IMR-90 (cell line): ENCODE results near the gene PIK3R5. TPM values are rescaled to one million over a fixed set of nuclear protein-coding genes. Genes with fewer than 3 reads are reported as not detected.

Experiments used
- ATAC-seq: fragments of 200-7000 bp; cut with Tn5 transposase; 2 replicates; pipeline ENCODE4 v1.9.1; 2020; ENCODE audit warnings: low read depth, mild to moderate bottlenecking, moderate library complexity
- BruUV-seq: library from RNA; stranded (reverse); fragments of 400-500 nt; replicated peaks from 2 replicates; lab custom pipeline; 2021; lab: Mats Ljungman, UMichigan
- CTCF ChIA-PET: fragments of 300-600 bp; formaldehyde crosslinking; extraction: SDS; loops from one replicate; lab custom pipeline; 2021; ENCODE audit warnings: antibody characterized with exemption; lab: Yijun Ruan, JAX
- POLR2A ChIA-PET: fragments of 300-600 bp; sonication (Branson Sonifier 250); formaldehyde crosslinking; loops from one replicate; lab custom pipeline; 2022; ENCODE audit warnings: antibody characterized with exemption; ENCODE audit not compliant: unreplicated experiment; lab: Charles Lee
- DNase-seq: peaks from one replicate; pipeline ENCODE4 v3.0.0; 2013
- H2AFZ ChIP-seq: replicated peaks from 2 replicates; pipeline ENCODE3; 2013; ENCODE audit warnings: low read length, mild to moderate bottlenecking; ENCODE audit not compliant: poor library complexity
- H2AK5ac ChIP-seq: 2 replicates; pipeline ENCODE4 v1.6.1; 2013; ENCODE audit warnings: low read depth, low read length, inconsistent platforms
- H2AK9ac ChIP-seq: replicated peaks from 2 replicates; pipeline ENCODE3; 2013; ENCODE audit warnings: mild to moderate bottlenecking, low read depth, low read length, moderate library complexity; ENCODE audit not compliant: poor library complexity
- H2BK120ac ChIP-seq: 2 replicates; pipeline ENCODE4 v1.6.1; 2013; ENCODE audit warnings: low read depth, low read length, inconsistent platforms
- H2BK15ac ChIP-seq: 3 replicates; pipeline ENCODE4 v1.6.1; 2013; ENCODE audit warnings: low read depth, low read length, inconsistent platforms
- H2BK20ac ChIP-seq: 2 replicates; pipeline ENCODE4 v1.6.1; 2013; ENCODE audit warnings: low read depth, mild to moderate bottlenecking, inconsistent platforms, low read length, moderate library complexity
- H2BK5ac ChIP-seq: 2 replicates; pipeline ENCODE4 v1.6.1; 2013; ENCODE audit warnings: mild to moderate bottlenecking, low read depth, low read length, inconsistent platforms; ENCODE audit not compliant: poor library complexity, severe bottlenecking
- H3K14ac ChIP-seq: replicated peaks from 2 replicates; pipeline ENCODE4 v1.6.1; 2013; ENCODE audit warnings: low read depth, low read length, inconsistent platforms
- H3K18ac ChIP-seq: 2 replicates; pipeline ENCODE4 v1.6.1; 2013; ENCODE audit warnings: low read depth, low read length, control low read depth
- H3K23ac ChIP-seq: 2 replicates; pipeline ENCODE4 v1.6.1; 2013; ENCODE audit warnings: low read depth, low read length, inconsistent platforms
- H3K27ac ChIP-seq: 2 replicates; pipeline ENCODE4 v1.5.1; 2013; ENCODE audit warnings: mild to moderate bottlenecking, control low read depth, low read length; ENCODE audit not compliant: insufficient read depth
- H3K27me3 ChIP-seq: 2 replicates; pipeline ENCODE4 v1.6.1; 2013; ENCODE audit warnings: low read length; ENCODE audit not compliant: control insufficient read depth, insufficient read depth
- H3K36me3 ChIP-seq: 2 replicates; pipeline ENCODE4 v1.6.1; 2013; ENCODE audit warnings: low read length, mixed read lengths; ENCODE audit not compliant: control insufficient read depth, insufficient read depth
- H3K4ac ChIP-seq: 2 replicates; pipeline ENCODE4 v1.6.1; 2013; ENCODE audit warnings: low read depth, low read length, inconsistent platforms
- H3K4me1 ChIP-seq: 2 replicates; pipeline ENCODE4 v1.6.1; 2013; ENCODE audit warnings: low read length, mixed read lengths; ENCODE audit not compliant: control insufficient read depth, insufficient read depth
- H3K4me2 ChIP-seq: 2 replicates; pipeline ENCODE4 v1.6.1; 2013; ENCODE audit warnings: low read depth, mild to moderate bottlenecking, control low read depth, low read length, moderate library complexity
- H3K4me3 ChIP-seq: 2 replicates; pipeline ENCODE4 v1.5.1; 2013; ENCODE audit warnings: low read depth, mild to moderate bottlenecking, control low read depth, low read length, moderate library complexity; ENCODE audit not compliant: insufficient read depth
- H3K56ac ChIP-seq: 2 replicates; pipeline ENCODE4 v1.6.1; 2013; ENCODE audit warnings: low read length, inconsistent platforms; ENCODE audit not compliant: insufficient read depth; ENCODE audit errors: extremely low read depth
- H3K79me1 ChIP-seq, 2 experiments: 2 replicates each; pipeline ENCODE4 v1.6.1; 2013; ENCODE audit warnings: low read length in 2 of 2, inconsistent platforms in 1 of 2, low read depth in 1 of 2
- H3K9ac ChIP-seq: 2 replicates; pipeline ENCODE4 v1.6.1; 2013; ENCODE audit warnings: low read depth, low read length, control low read depth
- H3K9me1 ChIP-seq: 2 replicates; pipeline ENCODE4 v1.6.1; 2013; ENCODE audit warnings: low read length, inconsistent platforms; ENCODE audit not compliant: insufficient read depth
- H3K9me3 ChIP-seq: 2 replicates; pipeline ENCODE4 v1.6.1; 2013; ENCODE audit warnings: low read length; ENCODE audit not compliant: control insufficient read depth, insufficient read depth
- H4K20me1 ChIP-seq: 2 replicates; pipeline ENCODE4 v1.6.1; 2013; ENCODE audit warnings: low read length, inconsistent platforms; ENCODE audit not compliant: insufficient read depth
- H4K5ac ChIP-seq: 2 replicates; pipeline ENCODE4 v1.6.1; 2013; ENCODE audit warnings: mild to moderate bottlenecking, low read depth, low read length, control low read depth
- H4K8ac ChIP-seq, 2 experiments: 2 replicates each; pipeline ENCODE4 v1.6.1; 2013; ENCODE audit warnings: low read depth in 2 of 2, low read length in 2 of 2, control low read depth in 1 of 2, inconsistent platforms in 1 of 2
- H4K91ac ChIP-seq: 2 replicates; pipeline ENCODE4 v1.6.1; 2013; ENCODE audit warnings: low read depth, low read length, inconsistent platforms; ENCODE audit not compliant: insufficient read depth
- BHLHE40 ChIP-seq: fragments of 150-350 bp; IDR thresholded peaks from 2 replicates; pipeline ENCODE4 v1.6.1; 2016; ENCODE audit warnings: mild to moderate bottlenecking, low read depth, low read length
- CEBPB ChIP-seq: IDR thresholded peaks from 2 replicates; pipeline ENCODE4 v1.6.1; 2012; ENCODE audit warnings: low read depth, low read length, improper control_type of control experiment
- CHD1 ChIP-seq: IDR thresholded peaks from 2 replicates; pipeline ENCODE4 v1.6.1; 2012; ENCODE audit warnings: low read depth, low read length, improper control_type of control experiment
- CTCF ChIP-seq: conservative IDR thresholded peaks from 2 replicates; pipeline ENCODE4 v1.5.1; 2012; ENCODE audit warnings: mild to moderate bottlenecking, low read depth, low read length, improper control_type of control experiment
- ELK1 ChIP-seq: fragments of 150-350 bp; IDR thresholded peaks from 2 replicates; pipeline ENCODE4 v1.6.1; 2016; ENCODE audit warnings: low read depth, mild to moderate bottlenecking, low read length, moderate library complexity, borderline replicate concordance
- FOS ChIP-seq: fragments of 150-350 bp; IDR thresholded peaks from 2 replicates; pipeline ENCODE4 v1.6.1; 2016; ENCODE audit warnings: low read depth, low read length
- MAFK ChIP-seq: IDR thresholded peaks from 2 replicates; pipeline ENCODE4 v1.6.1; 2012; ENCODE audit warnings: low read depth, low read length, improper control_type of control experiment
- MAZ ChIP-seq: IDR thresholded peaks from 2 replicates; pipeline ENCODE4 v1.6.1; 2012; ENCODE audit warnings: low read depth, mild to moderate bottlenecking, low read length, improper control_type of control experiment, moderate library complexity, borderline replicate concordance
- MXI1 ChIP-seq: IDR thresholded peaks from 2 replicates; pipeline ENCODE4 v1.6.1; 2012; ENCODE audit warnings: low read depth, mild to moderate bottlenecking, low read length, moderate library complexity, borderline replicate concordance
- NFE2L2 ChIP-seq: fragments of 150-350 bp; IDR thresholded peaks from 2 replicates; pipeline ENCODE4 v1.6.1; 2016; ENCODE audit warnings: low read depth, mild to moderate bottlenecking, low read length
- POLR2A ChIP-seq: IDR thresholded peaks from 2 replicates; pipeline ENCODE4 v1.6.1; 2012; ENCODE audit warnings: mild to moderate bottlenecking, low read depth, low read length
- RAD21 ChIP-seq: IDR thresholded peaks from 2 replicates; pipeline ENCODE4 v1.6.1; 2012; ENCODE audit warnings: low read length, improper control_type of control experiment
- RCOR1 ChIP-seq: IDR thresholded peaks from 2 replicates; pipeline ENCODE4 v1.6.1; 2012; ENCODE audit warnings: mild to moderate bottlenecking, low read length, improper control_type of control experiment; ENCODE audit not compliant: insufficient replicate concordance
- RFX5 ChIP-seq: IDR thresholded peaks from 2 replicates; pipeline ENCODE4 v1.8.0; 2012; ENCODE audit warnings: low read depth, mild to moderate bottlenecking, low read length, moderate library complexity
- SMC3 ChIP-seq: fragments of 150-350 bp; IDR thresholded peaks from 2 replicates; pipeline ENCODE4 v1.6.1; 2016; ENCODE audit warnings: low read depth, mild to moderate bottlenecking, antibody characterized with exemption, low read length, moderate library complexity
- USF2 ChIP-seq: fragments of 150-350 bp; IDR thresholded peaks from 2 replicates; pipeline ENCODE4 v1.6.1; 2017; ENCODE audit warnings: mild to moderate bottlenecking, antibody characterized with exemption, low read length, low read depth
- WGBS, 2 experiments: methylation state at CpG; one replicate each; pipeline versions ENCODE4 v1.1.5 to v1.1.7; 2013; ENCODE audit warnings: missing lambda C conversion rate in 2 of 2; ENCODE audit not compliant: insufficient read length in 1 of 2; ENCODE audit errors: extremely low coverage in 2 of 2; 5-methylcytosine and 5-hydroxymethylcytosine counted together
- dilution Hi-C: fragments of 300-500 bp; cut with HindIII; formaldehyde crosslinking; loops from one replicate; pipeline ENCODE4 v1.14.3; 2018; ENCODE audit warnings: low sequenced_read_pairs; ENCODE audit not compliant: unreplicated experiment
- in situ Hi-C: fragments of 300-500 bp; cut with MboI; formaldehyde crosslinking; loops from 3 replicates; pipeline ENCODE4 v1.14.3; 2019; ENCODE audit warnings: low sequenced_read_pairs, inconsistent platforms, mixed read lengths
- intact Hi-C: fragments of 100-400 bp; cut with micrococcal nuclease; formaldehyde crosslinking; loops from 2 replicates; pipeline ENCODE4 v1.10.0; 2022
- polyA plus RNA-seq, 3 experiments: library from polyadenylated mRNA; depleted of rRNA; stranded (reverse); fragments of >200 nt; gene quantifications; 2 replicates each; pipeline ENCODE4 v1.2.3, GENCODE V29; 2012; ENCODE audit warnings: low replicate concordance in 1 of 3
- total RNA-seq: library from RNA; depleted of rRNA; stranded (reverse); fragments of >200 nt; gene quantifications from 2 replicates; pipeline ENCODE4 v1.2.3, GENCODE V29; 2012

PIK3R5 gene
- total and polyA plus RNA-seq, 2 of the 4 experiments (the other 2 are of a cell fraction), result not detected

- dilution Hi-C loops, result no loop called here
- Histone ChIP-seq H3K9ac (no peak overlapping the region), H3K18ac (no peak overlapping the region), H3K27ac (no peak overlapping the region), H4K8ac (no peak overlapping the region), H2AK9ac (no peak overlapping the region), H3K4me3 (no peak overlapping the region), H3K4ac (no peak overlapping the region), H3K56ac (no peak overlapping the region), H3K9me1 (no peaks in the 10 kb centered on the region), H2BK20ac (no peak overlapping the region), H3K14ac (no peak overlapping the region), H3K9me3 (peaks cover 26% of the 10 kb centered on the region), H2BK15ac (no peak overlapping the region), H4K91ac (no peak overlapping the region), H3K23ac (no peak overlapping the region), H4K20me1 (no peaks in the 10 kb centered on the region), H3K4me2 (no peak overlapping the region), H2AK5ac (no peak overlapping the region), H3K27me3 (no peaks in the 10 kb centered on the region), H4K5ac (no peak overlapping the region), H2AFZ (no peak overlapping the region), H3K4me1 (no peaks in the 10 kb centered on the region), H2BK5ac (no peak overlapping the region), H3K36me3 (no peaks in the 10 kb centered on the region), H3K79me1 (no peaks in the 10 kb centered on the region), H2BK120ac (no peak overlapping the region)
- TF ChIP-seq MAZ (no peak), MAFK (no peak), CEBPB (no peak), POLR2A (no peak), CTCF (no peak), RAD21 (no peak), CHD1 (no peak), ELK1 (no peak), SMC3 (no peak), FOS (no peak), NFE2L2 (no peak), RCOR1 (no peak), USF2 (no peak), RFX5 (no peak), MXI1 (no peak), BHLHE40 (no peak)
- no peak for DNase-seq
- in situ Hi-C loops, result no loop called here
- CTCF ChIA-PET, result no interaction called here
- BruUV-seq, result no TSS peak
- POLR2A ChIA-PET, result no interaction called here
- 80% methylated on average over 4 of the region's 9 CpGs; no CpG with 5 or more reads in 1 of the 2 experiments for WGBS, 2 experiments
- no peak for ATAC-seq
- intact Hi-C loops, result no loop called here
These were observed 16.3 kb downstream of the PIK3R5 start for GRCh38 chr17:8949061-8949661.
